ENCODE data around the gene SLC27A2.

Gene SLC27A2

DNA sequence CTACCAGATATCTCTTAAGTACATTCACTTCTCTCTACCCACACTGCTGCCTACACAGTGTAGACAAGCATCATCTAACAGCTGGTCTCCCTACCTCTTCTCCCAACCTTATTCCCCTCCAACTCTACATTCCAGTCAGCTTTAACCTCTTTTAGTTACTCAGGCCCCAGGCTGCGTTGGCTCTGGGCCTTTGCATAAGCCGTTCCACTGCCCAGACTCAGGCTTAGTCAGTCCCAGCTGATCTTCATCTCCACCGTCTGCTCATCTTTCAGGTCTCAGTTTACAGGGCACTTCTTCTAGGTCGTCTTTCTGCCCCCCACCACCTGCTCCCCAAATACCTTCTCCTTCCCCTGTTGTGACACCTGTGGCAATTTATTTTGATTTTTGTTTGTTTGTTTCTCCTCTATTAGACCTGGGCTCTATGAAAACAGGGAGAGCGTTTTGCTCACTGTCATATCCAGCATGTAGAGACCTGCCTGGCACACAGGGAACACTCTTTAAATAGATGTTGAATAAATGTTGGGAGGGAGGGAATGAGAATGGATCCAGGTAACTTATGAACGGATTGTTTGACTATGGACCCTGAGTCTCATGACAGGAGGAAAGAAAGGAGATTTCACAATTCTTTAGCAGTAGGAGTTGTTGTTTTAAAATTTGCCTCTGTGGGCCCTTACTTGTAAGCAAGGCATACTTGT, 11.1 kb downstream of the SLC27A2 start:
- no peak for DNase-seq

DNA sequence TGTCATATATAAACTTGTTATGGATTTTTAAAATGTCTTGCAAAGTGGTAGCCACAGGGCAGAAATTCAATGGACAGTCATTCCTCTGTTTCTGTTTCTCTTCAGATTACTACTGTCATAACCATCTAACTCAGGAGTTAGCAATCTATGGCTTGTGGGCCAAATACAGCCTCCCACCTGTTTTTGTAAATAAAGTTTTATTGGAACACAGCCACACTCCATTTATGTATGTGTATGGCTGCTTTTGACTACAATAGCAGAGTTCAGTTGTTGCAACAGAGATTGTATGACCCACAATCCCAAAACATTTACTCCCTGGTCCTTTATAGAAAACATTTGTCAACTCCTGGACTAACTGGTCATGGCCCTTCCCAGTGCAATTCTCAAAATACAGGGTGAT, 20.0 kb downstream of the SLC27A2 start:
- no peak for DNase-seq

- no peak for DNase-seq
These were observed 24.0 kb downstream of the SLC27A2 start for GRCh38 chr15:50206020-50206419.

DNA sequence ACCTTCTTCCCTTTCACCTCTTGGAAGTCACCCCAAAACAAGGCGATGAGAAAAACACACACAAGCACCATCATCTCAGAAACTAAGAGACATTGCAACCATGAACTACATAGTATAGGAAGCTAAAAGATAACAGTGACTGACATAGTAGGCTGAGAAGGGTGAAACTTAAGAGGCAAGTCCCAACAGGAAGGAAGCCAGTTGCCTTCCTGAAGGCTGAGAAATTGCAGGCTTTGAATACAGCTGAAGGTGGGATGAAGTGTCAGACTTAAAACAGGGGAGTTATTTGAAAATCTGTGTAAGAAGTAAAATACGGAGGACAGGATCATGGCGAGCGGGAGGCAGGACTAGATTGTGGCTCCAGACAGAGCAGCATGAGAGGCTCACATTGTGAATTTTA, 27.8 kb downstream of the SLC27A2 start:
- DNase-seq = no peak

DNA sequence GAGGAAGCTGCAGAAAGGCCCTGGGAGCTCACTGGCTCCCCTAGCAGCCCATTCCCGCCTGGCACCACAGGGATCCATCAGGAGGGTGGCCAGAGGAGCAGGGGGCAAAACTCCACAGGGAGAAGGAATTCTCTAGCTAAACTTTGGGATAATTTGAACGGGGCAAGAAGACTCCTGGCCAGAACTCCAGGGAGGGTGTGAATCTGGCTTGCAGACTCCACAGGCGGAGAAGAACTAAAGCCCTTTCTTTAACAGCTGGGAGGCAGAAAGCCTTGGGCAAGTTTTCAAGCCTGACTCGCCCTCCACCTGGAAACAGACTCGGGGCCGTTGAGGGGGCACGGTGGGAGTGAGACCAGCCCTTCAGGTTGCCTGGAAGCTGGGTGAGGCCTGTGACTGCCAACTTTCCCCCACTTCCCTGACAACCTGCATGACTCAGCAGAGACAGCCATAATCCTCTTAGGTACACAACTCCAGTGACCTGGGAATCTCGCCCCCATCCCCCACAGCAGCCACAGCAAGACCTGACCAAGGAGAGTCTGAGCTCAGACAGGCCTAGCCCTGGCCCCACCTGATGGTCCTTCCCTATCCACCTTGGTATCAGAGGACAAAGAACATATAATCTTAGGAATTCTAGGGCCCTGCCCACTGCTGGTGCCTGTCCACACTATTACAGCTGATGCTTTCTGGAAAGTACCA, 28.6 kb downstream of the SLC27A2 start:
- DNase-seq = no peak

DNA sequence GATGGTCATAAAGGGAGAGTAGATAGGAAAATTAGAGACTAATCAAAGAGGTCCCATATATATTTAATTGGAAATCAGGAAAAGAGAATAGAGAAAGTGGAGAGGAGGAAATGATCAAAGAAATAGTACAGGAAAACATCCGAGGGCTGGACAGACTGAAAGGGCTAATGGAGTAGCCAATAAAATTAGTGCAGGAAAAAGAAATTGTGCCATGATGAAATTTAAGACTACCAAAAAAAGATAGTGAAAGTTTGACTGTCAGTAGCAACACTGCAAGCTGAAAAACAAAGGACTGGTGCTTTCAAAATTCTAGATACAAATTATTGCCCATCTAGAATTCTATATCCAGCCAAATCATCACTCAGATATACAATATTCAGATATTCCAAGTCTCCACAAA, 36.3 kb downstream of the SLC27A2 start:
- no peak for DNase-seq

DNA sequence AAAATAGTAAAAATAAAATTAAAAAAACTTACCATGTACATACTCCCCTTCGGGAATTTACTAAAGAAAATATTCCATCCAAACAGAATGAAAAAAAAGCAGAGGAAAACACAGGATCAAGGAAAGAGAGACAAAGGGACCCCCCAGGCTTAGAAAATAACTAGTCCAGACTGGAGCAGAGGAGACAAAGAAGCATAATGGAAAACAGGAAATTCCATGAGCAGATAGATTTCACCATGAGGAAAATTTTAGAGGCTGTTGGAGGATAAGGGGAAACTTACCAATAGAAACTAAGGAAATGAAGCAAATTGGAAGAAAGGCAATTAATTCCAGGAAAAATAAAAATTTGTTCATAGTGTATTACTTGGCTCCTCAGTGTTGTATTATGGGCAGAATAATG, 36.7 kb downstream of the SLC27A2 start:
- no peak for DNase-seq

DNA sequence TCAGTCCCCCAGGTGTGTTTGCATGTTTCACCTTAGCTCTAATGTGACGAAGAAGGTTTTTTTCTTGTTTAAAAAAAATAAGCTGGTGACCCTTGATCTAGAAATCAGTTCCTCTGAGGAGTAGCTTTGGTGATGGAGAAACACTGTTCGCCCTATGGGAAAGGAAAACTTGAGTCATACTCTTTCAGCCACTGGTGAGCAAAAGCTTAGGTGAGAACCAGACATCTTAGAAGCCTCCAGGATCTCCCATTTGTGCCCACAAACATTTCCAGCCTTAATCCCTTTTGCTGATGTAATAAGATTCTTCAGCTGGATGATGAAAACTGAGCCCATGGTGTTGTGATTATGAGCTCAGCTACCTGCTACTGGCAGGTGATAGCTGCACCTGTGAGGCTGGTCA, 37.8 kb downstream of the SLC27A2 start:
- no peak for DNase-seq

DNA sequence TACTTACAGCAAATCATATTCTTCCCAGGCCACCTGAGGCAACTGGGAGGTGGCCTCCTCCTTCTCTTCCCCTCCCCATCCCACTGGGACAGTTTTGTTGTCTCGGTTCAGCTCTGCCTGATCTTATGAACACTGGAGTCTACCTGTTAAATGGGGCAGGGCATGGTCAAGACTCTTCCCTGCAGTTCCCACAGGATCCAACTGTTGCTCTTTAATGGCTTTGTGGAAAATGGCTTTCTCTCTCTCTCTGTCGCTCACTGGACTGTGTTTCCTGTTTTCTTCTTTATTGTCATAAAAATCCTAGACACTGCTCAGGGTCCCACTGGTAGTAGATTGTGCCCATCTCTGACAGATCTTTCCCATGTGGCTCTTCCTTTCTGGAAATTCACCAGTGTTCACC, 40.2 kb downstream of the SLC27A2 start:
- no peak for DNase-seq

- DNase-seq = no peak
These were observed 42.6 kb downstream of the SLC27A2 start for GRCh38 chr15:50224606-50225005.

DNA sequence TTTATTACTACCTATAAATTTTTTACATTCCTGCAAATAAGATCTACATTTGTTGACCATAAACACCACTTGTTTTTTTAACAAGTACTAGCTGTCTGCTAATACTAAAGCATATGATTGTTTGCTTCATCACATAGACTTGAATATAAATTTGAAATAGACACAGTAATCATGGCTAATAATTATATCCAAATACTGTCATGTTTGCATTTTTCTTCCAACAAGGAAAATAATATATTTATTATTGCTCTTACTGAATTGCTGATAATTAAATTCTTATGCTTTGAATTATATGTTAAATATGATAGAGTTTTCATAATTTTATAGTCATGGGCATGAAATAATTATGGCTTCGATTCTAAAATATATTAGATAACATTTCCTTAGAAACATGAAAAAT, 43.1 kb downstream of the SLC27A2 start:
- DNase-seq = no peak

- no peak for DNase-seq
These were observed 43.9 kb downstream of the SLC27A2 start for GRCh38 chr15:50225938-50226337.

DNA sequence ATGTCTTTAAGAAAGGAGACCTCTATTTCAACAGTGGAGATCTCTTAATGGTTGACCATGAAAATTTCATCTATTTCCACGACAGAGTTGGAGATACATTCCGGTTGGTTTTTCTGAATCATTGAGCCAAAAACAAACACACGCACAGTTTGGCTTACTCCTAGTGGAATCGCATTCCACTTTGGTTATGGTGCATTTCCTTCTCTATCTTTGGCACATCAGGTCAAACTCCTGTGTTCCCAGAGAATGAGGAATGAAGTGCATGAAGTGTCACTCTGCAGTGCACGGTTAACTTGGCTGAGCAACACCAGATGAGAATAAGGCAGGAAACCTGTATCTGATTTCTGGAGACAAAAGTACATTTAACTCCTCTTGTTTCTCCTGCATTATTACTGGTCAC, 45.1 kb downstream of the SLC27A2 start:
- DNase-seq = no peak

GRCh38 chr15:50228866-50229265, 46.9 kb downstream of the SLC27A2 start:
- DNase-seq = no peak

DNA sequence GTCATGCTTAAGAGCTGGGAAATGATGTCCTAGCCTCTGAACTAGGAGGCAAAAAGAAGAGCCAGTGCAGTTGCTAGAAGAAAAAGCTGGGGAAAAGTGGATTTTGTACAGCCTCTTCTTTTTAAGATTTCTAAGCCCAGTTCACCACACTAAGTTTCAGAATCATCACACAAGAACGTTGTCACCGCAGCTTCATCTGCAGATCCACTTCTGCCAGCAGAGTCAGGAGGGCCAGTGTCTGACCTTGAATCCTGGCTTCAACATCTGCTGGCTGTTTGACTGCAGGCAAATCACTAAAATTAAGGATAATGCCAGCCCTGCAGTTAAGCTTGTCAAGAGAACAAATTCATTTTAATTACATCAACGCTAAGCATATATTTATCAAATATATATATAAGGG, 47.3 kb downstream of the SLC27A2 start:
- no peak for DNase-seq

- no peak for DNase-seq
These were observed 49.8 kb downstream of the SLC27A2 start for GRCh38 chr15:50231761-50232160.

GRCh38 chr15:50232791-50233190, 50.8 kb downstream of the SLC27A2 start:
- no peak for DNase-seq

DNA sequence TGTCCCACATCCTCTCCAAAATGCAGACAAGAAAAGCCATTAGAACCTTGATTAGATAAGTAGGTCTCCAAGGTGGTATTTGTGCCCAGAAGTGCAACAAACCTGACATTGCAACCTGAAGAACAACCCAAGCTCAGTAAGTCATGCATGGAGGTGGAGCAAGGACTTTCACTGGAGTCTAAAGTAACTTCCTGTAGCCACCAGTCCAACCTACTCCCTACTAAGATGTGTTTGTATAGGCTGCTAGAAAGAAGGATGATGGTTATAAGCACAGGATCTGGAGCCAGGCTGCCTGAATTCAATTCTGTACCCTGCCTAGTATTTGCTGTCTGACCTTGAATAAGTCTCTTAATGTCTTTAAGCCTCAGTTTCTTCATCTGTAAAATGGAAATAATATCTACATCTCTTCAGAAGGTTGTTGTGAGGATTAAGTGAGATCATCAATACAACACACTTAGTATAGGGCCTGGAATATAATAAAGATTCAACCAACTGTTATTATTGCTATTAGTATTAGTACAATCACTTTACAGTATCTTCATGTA, 51.3 kb downstream of the SLC27A2 start:
- DNase-seq = no peak

- no peak for DNase-seq
These were observed 52.8 kb downstream of the SLC27A2 start for GRCh38 chr15:50234764-50235163.

DNA sequence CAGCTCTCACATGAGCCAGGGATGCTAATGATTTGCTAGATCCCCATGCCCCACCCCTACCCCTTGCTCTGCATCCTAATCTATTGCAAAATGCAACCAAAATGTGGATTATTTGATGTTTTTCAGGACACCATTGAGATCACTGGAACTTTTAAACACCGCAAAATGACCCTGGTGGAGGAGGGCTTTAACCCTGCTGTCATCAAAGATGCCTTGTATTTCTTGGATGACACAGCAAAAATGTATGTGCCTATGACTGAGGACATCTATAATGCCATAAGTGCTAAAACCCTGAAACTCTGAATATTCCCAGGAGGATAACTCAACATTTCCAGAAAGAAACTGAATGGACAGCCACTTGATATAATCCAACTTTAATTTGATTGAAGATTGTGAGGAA, 53.8 kb downstream of the SLC27A2 start:
- DNase-seq = no peak

DNA sequence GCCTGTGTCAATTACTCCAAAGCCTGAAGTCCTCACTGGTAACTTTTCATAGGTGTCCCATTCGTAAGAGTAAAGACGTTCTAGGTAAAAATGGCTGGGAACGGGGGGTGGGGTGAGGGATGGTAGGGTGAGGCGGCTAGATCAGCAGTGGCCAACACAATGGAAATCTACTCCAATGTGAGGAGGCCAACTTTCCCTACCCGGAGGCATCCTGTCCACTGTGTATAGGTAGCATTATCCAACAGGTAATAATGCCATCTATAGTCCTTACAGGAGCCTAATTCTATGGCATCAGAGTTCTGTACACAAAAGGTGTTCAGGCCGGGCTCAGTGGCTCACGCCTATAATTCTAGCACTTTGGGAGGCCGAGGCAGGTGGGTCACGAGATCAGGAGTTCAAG, 54.4 kb downstream of the SLC27A2 start:
- no peak for DNase-seq

GRCh38 chr15:50238255-50238654, 56.3 kb downstream of the SLC27A2 start:
- DNase-seq = no peak

DNA sequence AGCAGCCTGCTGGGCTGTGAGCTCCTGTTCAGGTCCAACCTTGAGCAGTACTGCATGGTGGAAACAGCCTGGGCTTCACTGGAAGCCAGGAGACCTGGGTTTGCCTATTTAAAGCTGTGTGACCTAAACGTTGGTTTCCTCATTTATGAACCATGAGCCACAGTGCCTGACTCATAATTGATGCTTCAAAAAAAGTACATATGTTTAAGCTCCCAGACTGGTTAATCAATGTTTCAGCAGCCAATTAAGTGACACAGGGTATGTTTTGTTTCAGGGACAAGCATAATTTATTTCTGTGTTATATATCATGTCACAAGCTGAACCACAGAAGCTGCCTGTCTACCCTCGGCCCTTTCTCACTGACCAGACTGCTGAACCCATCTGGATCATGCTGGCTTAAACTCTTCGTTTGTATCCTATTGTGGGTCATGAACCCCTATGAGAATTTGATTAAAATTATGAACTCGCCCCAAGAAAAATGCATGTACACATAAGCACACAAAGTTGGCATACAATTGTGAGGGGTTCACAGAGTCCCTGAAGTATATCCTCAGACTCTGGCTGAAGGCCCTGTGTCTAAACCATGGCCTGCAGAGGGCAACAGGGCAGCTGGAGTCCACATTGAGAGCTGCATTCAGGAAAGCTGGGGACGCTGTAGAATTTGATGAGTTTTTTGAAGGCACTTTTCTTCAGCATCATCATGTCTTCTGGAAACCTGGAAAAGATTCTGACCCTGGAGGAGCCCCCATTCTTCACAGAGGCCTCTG, 59.9 kb downstream of the SLC27A2 start:
- no peak for DNase-seq

DNA sequence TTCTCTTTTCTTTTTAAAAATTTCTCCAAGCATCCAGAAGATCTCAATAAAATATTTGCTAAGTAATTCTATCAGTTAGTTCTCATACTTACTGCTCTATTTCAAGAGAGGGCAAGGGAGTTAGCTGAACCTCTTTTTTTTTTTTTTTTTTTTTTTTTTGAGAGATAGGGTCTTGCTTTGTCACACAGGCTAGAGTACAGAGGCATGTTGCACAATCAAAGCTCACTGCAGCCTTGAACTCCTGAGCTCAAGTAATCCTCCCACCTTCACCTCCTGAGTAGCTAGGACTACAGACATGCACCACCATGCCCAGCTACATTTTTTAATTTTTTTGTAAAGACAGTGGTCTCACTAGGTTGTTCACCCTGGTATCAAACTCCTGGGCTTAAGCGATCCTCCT, 62.2 kb downstream of the SLC27A2 start:
- no peak for DNase-seq

All from CD4-positive, alpha-beta T cell treated with Interleukin-17A for 4 hours (primary cell).